ENCODE results near the gene CUL7. TPM values are rescaled to one million over a fixed set of nuclear protein-coding genes. Genes with fewer than 3 reads are reported as not detected.

The CUL7 gene
- total and polyA plus RNA-seq, 2 of the 8 experiments (the other 6 are each of a cell fraction or from before 2014, with no cell fraction given), result 10.8 to 15.0 TPM

GRCh38 chr6:43026365-43026764 is 27.3 kb downstream of the CUL7 start (continued):
- TF ChIP-seq CTCF (IDR thresholded peaks at IDR 0.05; ENCODE audit: control extremely low read depth in 1 of 3, insufficient read depth in 1 of 3, low read depth in 1 of 3, low read length in 3 of 3) (no peak), TCF12 (IDR thresholded peaks at IDR 0.05; ENCODE audit: low read depth, low read length) (no peak)
